ENCODE measurements around the gene FAM149B1.

- TF ChIP-seq, protein P1, sequence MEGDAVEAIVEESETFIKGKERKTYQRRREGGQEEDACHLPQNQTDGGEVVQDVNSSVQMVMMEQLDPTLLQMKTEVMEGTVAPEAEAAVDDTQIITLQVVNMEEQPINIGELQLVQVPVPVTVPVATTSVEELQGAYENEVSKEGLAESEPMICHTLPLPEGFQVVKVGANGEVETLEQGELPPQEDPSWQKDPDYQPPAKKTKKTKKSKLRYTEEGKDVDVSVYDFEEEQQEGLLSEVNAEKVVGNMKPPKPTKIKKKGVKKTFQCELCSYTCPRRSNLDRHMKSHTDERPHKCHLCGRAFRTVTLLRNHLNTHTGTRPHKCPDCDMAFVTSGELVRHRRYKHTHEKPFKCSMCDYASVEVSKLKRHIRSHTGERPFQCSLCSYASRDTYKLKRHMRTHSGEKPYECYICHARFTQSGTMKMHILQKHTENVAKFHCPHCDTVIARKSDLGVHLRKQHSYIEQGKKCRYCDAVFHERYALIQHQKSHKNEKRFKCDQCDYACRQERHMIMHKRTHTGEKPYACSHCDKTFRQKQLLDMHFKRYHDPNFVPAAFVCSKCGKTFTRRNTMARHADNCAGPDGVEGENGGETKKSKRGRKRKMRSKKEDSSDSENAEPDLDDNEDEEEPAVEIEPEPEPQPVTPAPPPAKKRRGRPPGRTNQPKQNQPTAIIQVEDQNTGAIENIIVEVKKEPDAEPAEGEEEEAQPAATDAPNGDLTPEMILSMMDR (IDR thresholded peaks at IDR 0.05): no peak
- TF ChIP-seq POLR2A (IDR thresholded peaks at IDR 0.05): no peak
Measured at GRCh38 chr10:73190188-73190587, 22.3 kb downstream of the FAM149B1 start.

All from Peyer's patch (tissue), 4 donors.